ENCODE data around the gene MLLT10. TPM values are rescaled to one million over a fixed set of nuclear protein-coding genes. Genes with fewer than 3 reads are reported as not detected.
A peak's percentile ranks its signal among the peaks of the same experiment; 100 is the strongest.

MLLT10 gene
- total RNA-seq, 1 donor from 2014 or later: 15.8 TPM

GRCh38 chr10:21724020-21724589, 190.1 kb downstream of the MLLT10 start:
- TF ChIP-seq CTCF (conservative IDR thresholded peaks at IDR 0.05; ENCODE audit: low read depth, low read length): no peak
- DNase-seq (ENCODE audit: low read depth): no peak

GRCh38 chr10:21724687-21725367, 190.8 kb downstream of the MLLT10 start:
- peak; percentile 99 for DNase-seq (ENCODE audit: low read depth)
- H3K4me3 ChIP-seq (ENCODE audit: low read depth, low read length): no peak overlapping the region
- no peak for TF ChIP-seq CTCF (conservative IDR thresholded peaks at IDR 0.05; ENCODE audit: low read depth, low read length)

More at GRCh38 chr10:21724020-21724589, 190.1 kb downstream of the MLLT10 start:
- no peak overlapping the region for H3K4me3 ChIP-seq (ENCODE audit: low read depth, low read length)

DNA sequence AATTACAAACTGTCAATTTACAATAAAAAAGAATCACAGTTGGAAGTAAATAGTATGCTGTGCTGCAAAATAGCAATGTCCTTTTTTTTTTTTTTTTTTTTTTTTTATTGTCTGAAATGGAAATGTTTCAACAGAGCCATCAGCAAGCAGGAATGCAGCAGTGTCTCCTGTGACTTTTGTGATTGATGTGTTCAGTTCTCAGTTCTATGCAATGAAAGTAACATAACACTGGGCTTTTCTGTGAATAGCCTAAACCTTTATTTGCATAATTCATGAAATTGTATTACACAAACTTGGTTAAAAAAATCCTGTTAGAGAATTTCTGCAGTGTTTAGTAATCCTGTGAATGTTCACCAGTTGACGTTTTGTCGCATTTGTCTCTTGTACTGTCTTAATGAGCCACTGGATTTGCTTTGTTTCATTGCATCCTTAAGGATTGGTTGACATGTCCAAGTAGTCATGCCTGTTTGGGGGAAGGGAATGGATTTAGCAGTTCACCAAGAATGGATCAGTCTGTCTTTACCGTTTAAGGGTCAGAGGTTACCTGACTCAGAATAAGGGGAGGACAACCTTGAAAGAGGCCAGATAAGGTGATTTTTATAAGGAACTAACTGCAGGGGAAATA, 192.7 kb downstream of the MLLT10 start:
- DNase-seq (ENCODE audit: low read depth): no peak

DNA sequence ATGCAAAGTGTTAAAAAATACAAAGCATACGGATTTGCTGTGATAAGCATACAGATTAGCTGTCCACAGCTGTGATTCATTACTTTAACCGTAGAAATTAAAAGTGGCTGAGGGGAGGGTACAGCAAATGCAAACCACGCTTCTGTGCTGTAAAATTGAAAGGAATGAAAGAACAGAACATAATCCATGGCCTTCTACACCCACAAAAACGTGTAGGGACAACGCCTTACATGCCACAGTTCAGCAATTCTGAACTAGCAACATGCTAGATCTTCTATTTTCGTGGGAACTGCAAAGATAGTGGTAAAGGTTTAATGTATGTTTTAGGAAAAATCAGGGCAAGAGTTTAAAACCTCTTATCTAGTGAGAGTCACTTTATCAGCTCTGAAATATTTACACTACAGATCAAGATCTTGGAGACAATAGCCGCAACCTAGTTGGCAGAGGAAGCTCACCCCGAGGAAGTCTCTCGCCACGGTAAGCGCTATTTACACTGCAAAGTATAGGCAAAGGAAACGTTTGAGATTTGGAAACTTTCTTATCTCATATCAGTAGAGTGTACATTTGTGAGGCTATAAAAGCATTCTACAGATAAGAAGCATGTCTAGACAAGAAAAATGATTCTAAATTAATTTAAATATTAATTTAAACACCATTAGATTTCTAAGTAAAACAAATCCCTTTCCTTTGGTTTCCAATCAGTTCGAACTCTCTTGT, 193.6 kb downstream of the MLLT10 start:
- no peak for TF ChIP-seq CTCF (conservative IDR thresholded peaks at IDR 0.05; ENCODE audit: low read depth, low read length)
- H3K4me3 ChIP-seq (ENCODE audit: low read depth, low read length): no peak overlapping the region
- no peak for DNase-seq (ENCODE audit: low read depth)

More for the DNA sequence above, 192.7 kb downstream of the MLLT10 start:
- no peak overlapping the region for H3K4me3 ChIP-seq (ENCODE audit: low read depth, low read length)
- no peak for TF ChIP-seq CTCF (conservative IDR thresholded peaks at IDR 0.05; ENCODE audit: low read depth, low read length)

DNA sequence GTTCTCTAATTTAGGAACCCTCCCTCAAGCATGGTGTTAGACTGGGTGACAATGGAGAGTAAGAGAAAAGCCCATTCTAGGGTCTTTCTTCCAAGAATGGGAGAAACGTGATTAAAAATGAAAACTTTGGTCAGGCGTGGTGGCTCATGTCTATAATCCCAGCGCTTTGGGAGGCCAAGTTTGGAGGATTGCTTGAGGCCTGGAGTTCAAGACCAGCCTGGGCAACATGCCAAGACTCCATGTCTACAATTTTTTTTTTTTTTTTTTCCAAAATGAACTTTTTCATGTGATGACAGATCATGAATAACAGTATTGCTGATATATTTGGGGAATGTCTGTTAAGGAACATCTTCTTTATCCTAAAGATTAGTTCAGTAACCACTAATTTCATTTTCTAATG, 194.6 kb downstream of the MLLT10 start:
- DNase-seq (ENCODE audit: low read depth): no peak
- H3K4me3 ChIP-seq (ENCODE audit: low read depth, low read length): no peak overlapping the region
- no peak for TF ChIP-seq CTCF (conservative IDR thresholded peaks at IDR 0.05; ENCODE audit: low read depth, low read length)

DNA sequence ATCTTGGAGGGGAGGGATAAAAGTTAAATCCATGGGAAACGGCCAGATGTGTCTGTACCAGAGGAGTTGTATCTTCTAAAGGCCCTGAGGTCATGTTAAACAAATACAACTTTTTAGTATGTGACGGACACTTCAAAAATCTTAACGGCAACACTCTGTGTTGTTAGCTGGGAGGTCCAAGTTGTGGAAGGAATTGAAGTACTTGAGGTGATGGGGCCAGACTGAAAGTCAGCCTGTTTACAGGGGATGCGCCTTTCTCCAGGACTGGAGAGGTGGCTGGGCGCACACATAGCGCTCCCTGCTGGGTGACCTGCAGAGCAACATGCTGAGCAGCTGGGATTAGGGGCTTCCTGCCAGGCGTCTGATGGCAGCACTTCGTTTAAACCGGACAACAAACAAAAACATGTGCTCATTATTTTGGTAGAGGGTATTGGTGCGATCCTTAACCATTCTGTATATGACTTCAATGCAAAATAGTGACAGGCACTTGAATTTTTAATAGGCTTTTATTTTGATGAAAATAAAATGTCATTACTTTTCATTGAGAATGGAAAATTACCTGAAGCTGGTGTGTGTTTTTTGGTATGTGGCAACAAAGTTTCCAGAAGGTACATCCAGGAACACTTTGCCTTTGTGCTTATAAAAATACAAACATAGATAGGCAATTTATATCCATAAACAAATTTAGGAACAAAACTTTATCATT, 198.2 kb downstream of the MLLT10 start:
- no peak overlapping the region for H3K4me3 ChIP-seq (ENCODE audit: low read depth, low read length)
- DNase-seq (ENCODE audit: low read depth): no peak
- TF ChIP-seq CTCF (conservative IDR thresholded peaks at IDR 0.05; ENCODE audit: low read depth, low read length): peak; percentile 96
